Activated B cell treated with CpG ODN at 0.5 μM for 24 hours (primary cell): ENCODE results near the gene PLTP. TPM values are rescaled to one million over a fixed set of nuclear protein-coding genes. Genes with fewer than 3 reads are reported as not detected.

Source experiments
- ATAC-seq: fragments of 200-7000 bp; cut with Tn5 transposase; one replicate; pipeline ENCODE4 v1.10.0; 2021; ENCODE audit warnings: low read depth, mild to moderate bottlenecking, moderate library complexity
- CTCF ChIA-PET: fragments of 350-600 bp; sonication (Branson Sonifier 250); formaldehyde crosslinking; loops from one replicate; lab custom pipeline; 2021; ENCODE audit warnings: antibody characterized with exemption; lab: Charles Lee
- POLR2A ChIA-PET: fragments of 350-600 bp; sonication (Branson Sonifier 250); formaldehyde crosslinking; loops from one replicate; lab custom pipeline; 2021; ENCODE audit warnings: antibody characterized with exemption; lab: Charles Lee
- DNase-seq: peaks from one replicate; pipeline ENCODE4 v3.0.0; 2022
- H3K27ac Mint-ChIP-seq: one replicate; pipeline ENCODE4 v1.8.0; 2020; ENCODE audit warnings: mixed read lengths
- H3K27me3 Mint-ChIP-seq: one replicate; pipeline ENCODE4 v1.8.0; 2021; ENCODE audit warnings: mixed read lengths
- H3K36me3 Mint-ChIP-seq: one replicate; pipeline ENCODE4 v1.8.0; 2021; ENCODE audit warnings: low read depth, mixed read lengths
- H3K4me1 Mint-ChIP-seq: one replicate; pipeline ENCODE4 v1.8.0; 2021; ENCODE audit warnings: mixed read lengths
- H3K4me3 Mint-ChIP-seq: one replicate; pipeline ENCODE4 v1.8.0; 2020; ENCODE audit warnings: mild to moderate bottlenecking, mixed read lengths
- H3K9me3 Mint-ChIP-seq: one replicate; pipeline ENCODE4 v1.8.0; 2020; ENCODE audit warnings: mixed read lengths
- intact Hi-C: fragments of 100-400 bp; cut with micrococcal nuclease; formaldehyde crosslinking; loops from one replicate; pipeline ENCODE4 v1.15.1; 2024
- total RNA-seq: library from RNA; stranded (reverse); gene quantifications from 2 replicates; pipeline ENCODE4 v1.2.3, GENCODE V29; 2022
- TF ChIP-seq, protein P1 (sequence below): fragments of 200-600 bp; IDR thresholded peaks from one replicate; pipeline ENCODE4 v1.8.0; 2022; ENCODE audit warnings: antibody characterized with exemption, mild to moderate bottlenecking

The PLTP gene
- total RNA-seq, 1 donor from 2014 or later: 2.3 TPM

- CTCF ChIA-PET: interaction anchor here (1.5 kb wide), 1 partner anchor 15 kb away, joined by 5 read pairs; no protein-coding TSS in a partner anchor
- Mint-ChIP-seq H3K4me1 (peaks cover 48% of the 10 kb centered on the region), H3K27ac (peak within 1 kb of the TSS; percentile 94), H3K4me3 (peak within 1 kb of the TSS; percentile 94), H3K27me3 (no peaks in the 10 kb centered on the region), H3K9me3 (no peaks in the 10 kb centered on the region), H3K36me3 (peaks cover 22% of the 10 kb centered on the region)
- intact Hi-C loops: loop anchor here (1.0 to 2.0 kb wide), 8 partner anchors 15 to 232 kb away; partner anchors contain the start of genes CTSA, NCOA5, NEURL2 and UBE2C
- POLR2A ChIA-PET: interaction anchor here (0.6 to 2.6 kb wide), 20 partner anchors 8 to 507 kb away, joined by 3 to 39 read pairs (median 4); partner anchors contain the start of genes CTSA, DNTTIP1, NEURL2 and PCIF1
- DNase-seq: peak; percentile 67
- peak; percentile 98 for ATAC-seq
- TF ChIP-seq, protein P1, sequence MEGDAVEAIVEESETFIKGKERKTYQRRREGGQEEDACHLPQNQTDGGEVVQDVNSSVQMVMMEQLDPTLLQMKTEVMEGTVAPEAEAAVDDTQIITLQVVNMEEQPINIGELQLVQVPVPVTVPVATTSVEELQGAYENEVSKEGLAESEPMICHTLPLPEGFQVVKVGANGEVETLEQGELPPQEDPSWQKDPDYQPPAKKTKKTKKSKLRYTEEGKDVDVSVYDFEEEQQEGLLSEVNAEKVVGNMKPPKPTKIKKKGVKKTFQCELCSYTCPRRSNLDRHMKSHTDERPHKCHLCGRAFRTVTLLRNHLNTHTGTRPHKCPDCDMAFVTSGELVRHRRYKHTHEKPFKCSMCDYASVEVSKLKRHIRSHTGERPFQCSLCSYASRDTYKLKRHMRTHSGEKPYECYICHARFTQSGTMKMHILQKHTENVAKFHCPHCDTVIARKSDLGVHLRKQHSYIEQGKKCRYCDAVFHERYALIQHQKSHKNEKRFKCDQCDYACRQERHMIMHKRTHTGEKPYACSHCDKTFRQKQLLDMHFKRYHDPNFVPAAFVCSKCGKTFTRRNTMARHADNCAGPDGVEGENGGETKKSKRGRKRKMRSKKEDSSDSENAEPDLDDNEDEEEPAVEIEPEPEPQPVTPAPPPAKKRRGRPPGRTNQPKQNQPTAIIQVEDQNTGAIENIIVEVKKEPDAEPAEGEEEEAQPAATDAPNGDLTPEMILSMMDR: no peak
Observed at GRCh38 chr20:45857114-45857881, 54.7 kb downstream of the PLTP start, which contains the start of the genes ACOT8 and ZSWIM3. TSS of gene ACOT8 (minus strand) at chr20:45857392. CDS start at chr20:45857315, 77 bp downstream. TSS of gene ZSWIM3 (plus strand) at chr20:45857614. CDS start at chr20:45857826, 212 bp downstream.

DNA sequence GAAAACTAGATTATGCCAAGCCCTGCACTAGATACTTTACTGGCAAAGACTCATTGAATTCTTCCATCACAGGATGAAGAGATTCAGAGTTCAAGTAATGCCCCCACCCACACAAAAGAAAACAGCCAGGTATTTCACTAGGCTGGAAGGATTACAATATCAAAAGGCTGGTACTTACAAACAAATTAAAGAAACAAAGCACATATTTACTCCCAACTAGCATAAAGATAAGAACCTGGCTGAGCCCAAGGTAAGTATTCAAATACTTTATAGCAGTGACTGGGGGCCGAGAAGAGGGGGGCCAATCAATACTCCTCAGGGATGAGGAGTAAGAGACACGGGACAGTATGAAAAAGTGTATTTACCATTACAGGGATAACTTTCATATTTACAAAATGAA, 58.5 kb downstream of the PLTP start:
- ChIA-PET POLR2A (no interaction called here), CTCF (no interaction called here)
- DNase-seq (no peak), ATAC-seq (no peak)
- H3K27me3 Mint-ChIP-seq: no peaks in the 10 kb centered on the region
- H3K27ac Mint-ChIP-seq: no peak overlapping the region
- intact Hi-C loops: no loop called here
- H3K9me3 Mint-ChIP-seq: no peaks in the 10 kb centered on the region
- no peak overlapping the region for H3K4me3 Mint-ChIP-seq
- peaks cover 38% of the 10 kb centered on the region for H3K4me1 Mint-ChIP-seq
- TF ChIP-seq, protein P1: no peak
- peaks cover 44% of the 10 kb centered on the region for H3K36me3 Mint-ChIP-seq

DNA sequence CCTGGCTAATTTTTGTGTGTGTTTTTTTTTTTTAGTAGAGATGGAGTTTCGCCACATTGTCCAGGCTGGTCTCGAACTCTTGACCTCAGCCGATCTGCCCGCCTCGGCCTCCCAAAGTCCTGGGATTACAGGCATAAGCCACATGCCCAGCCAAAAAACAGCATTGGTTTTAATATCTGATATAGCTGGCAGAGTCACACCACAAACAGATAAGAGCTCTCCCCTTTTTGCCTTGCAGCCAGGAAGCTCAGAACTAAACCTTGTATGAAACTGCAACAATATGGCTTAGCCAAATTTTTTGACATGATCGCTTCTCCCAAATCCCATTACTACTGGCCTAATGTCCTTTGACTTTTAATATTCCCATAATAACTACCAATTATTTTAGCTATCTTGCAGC, 59.6 kb downstream of the PLTP start:
- no peak for ATAC-seq
- no peak overlapping the region for H3K27ac Mint-ChIP-seq
- H3K4me1 Mint-ChIP-seq: peaks cover 27% of the 10 kb centered on the region
- ChIA-PET CTCF (no interaction called here), POLR2A (interaction anchor here (0.7 to 0.8 kb wide), 2 partner anchors 32 to 83 kb away, joined by 3 to 4 read pairs; partner anchors contain the start of gene PCIF1)
- intact Hi-C loops: no loop called here
- H3K4me3 Mint-ChIP-seq: no peak overlapping the region
- peaks cover 47% of the 10 kb centered on the region for H3K36me3 Mint-ChIP-seq
- DNase-seq: no peak
- H3K27me3 Mint-ChIP-seq: no peaks in the 10 kb centered on the region
- TF ChIP-seq, protein P1: no peak
- H3K9me3 Mint-ChIP-seq: no peaks in the 10 kb centered on the region

- H3K27me3 Mint-ChIP-seq: no peaks in the 10 kb centered on the region
- no peaks in the 10 kb centered on the region for H3K9me3 Mint-ChIP-seq
- peaks cover 21% of the 10 kb centered on the region for H3K4me1 Mint-ChIP-seq
- H3K4me3 Mint-ChIP-seq: no peak overlapping the region
- ChIA-PET POLR2A (interaction anchor here (0.6 kb wide), 1 partner anchor 25 kb away, joined by 3 read pairs; no protein-coding TSS in a partner anchor), CTCF (no interaction called here)
- H3K36me3 Mint-ChIP-seq: peaks cover 45% of the 10 kb centered on the region
- TF ChIP-seq, protein P1: no peak
- no peak for DNase-seq
- no peak overlapping the region for H3K27ac Mint-ChIP-seq
- ATAC-seq: no peak
- intact Hi-C loops: no loop called here
Observed at GRCh38 chr20:45851501-45851900, 60.5 kb downstream of the PLTP start.

DNA sequence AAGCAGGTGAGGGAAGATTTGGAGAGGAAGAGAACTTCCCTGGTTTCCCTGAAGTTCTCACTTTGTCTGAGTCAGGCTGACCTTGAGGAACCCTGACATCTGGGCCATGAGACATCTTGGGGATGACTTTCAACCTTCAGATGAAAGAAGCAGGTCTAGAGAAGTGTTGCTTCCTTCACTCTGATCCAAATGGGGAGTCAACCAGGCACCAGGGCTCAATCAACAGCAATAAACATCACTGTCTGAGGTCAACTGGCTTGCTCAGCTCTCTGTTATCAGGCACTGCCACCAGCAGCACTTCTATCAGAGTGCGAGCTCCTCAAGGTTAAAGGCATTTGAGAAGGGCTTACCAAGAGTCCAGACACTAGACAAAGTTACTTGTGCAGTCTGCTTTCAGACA, 61.0 kb downstream of the PLTP start:
- TF ChIP-seq, protein P1: no peak
- Mint-ChIP-seq H3K27ac (no peak overlapping the region), H3K27me3 (no peaks in the 10 kb centered on the region), H3K9me3 (no peaks in the 10 kb centered on the region), H3K4me3 (no peak overlapping the region), H3K36me3 (peaks cover 51% of the 10 kb centered on the region), H3K4me1 (peaks cover 15% of the 10 kb centered on the region)
- POLR2A ChIA-PET: interaction anchor here (0.6 kb wide), 1 partner anchor 25 kb away, joined by 3 read pairs; no protein-coding TSS in a partner anchor
- CTCF ChIA-PET: no interaction called here
- intact Hi-C loops: no loop called here
- DNase-seq (no peak), ATAC-seq (no peak)
